ENCODE measurements around the gene FBXO40.

The FBXO40 gene, protein sequence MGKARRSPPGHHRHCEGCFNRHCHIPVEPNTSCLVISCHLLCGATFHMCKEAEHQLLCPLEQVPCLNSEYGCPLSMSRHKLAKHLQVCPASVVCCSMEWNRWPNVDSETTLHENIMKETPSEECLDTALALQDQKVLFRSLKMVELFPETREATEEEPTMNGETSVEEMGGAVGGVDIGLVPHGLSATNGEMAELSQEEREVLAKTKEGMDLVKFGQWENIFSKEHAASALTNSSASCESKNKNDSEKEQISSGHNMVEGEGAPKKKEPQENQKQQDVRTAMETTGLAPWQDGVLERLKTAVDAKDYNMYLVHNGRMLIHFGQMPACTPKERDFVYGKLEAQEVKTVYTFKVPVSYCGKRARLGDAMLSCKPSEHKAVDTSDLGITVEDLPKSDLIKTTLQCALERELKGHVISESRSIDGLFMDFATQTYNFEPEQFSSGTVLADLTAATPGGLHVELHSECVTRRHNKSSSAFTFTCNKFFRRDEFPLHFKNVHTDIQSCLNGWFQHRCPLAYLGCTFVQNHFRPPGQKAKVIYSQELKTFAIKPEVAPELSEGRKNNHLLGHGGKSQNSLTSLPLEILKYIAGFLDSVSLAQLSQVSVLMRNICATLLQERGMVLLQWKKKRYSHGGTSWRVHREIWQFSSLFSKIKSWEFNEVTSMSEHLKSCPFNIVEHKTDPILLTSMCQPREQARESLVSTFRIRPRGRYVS

DNA sequence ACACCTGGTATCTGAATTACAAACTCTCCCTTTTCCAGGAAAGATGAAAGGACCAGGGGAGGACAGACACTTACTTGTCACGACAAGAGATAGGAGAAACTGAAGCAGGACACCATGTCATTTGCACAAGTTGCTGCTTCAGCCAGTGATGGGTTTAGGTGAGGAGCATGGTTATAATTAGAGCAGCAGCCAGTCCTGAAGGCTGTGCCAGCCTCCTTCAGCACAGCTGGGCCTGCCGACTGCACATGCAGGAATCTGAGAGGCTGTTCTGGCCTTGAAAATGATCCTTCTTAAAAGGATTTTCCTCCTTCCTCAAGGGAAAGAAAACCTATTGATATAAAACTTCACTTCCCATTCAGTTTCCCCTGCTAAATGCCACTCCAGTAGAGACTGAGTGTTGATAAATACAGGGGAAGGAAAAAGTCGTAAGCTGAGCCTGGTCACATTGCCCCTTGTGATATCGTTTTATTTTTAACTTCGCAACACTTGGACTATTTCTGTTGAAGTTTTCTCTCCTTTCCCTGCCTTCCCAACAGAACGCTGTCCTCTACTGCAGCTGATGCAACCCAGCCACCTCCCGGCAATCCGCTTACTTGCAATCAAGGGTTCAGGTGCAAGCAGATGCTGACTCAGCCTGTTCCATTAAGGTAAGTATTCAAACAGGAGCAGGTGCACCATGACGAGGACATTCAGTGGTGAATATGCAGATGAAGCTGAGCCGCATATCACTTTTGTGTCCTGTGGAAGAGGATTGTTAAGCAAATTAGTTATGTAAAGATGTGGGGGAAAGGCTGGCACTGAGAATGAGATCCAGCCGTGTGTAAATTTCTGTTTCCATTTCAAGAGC is at the start of gene FBXO40:
FBXO40 (plus strand) TSS at position 524 of the 847 bp plus-strand sequence. CDS start 27,197 bp downstream, outside the sequence.
- no peak within 1 kb of the TSS for H3K4me3 ChIP-seq (replicated peaks in 1 of 2; ENCODE audit: low read depth in 2 of 2, low read length in 2 of 2)
- no peak for DNase-seq (ENCODE audit: low read depth in 2 of 2)
- TF ChIP-seq, protein P1, sequence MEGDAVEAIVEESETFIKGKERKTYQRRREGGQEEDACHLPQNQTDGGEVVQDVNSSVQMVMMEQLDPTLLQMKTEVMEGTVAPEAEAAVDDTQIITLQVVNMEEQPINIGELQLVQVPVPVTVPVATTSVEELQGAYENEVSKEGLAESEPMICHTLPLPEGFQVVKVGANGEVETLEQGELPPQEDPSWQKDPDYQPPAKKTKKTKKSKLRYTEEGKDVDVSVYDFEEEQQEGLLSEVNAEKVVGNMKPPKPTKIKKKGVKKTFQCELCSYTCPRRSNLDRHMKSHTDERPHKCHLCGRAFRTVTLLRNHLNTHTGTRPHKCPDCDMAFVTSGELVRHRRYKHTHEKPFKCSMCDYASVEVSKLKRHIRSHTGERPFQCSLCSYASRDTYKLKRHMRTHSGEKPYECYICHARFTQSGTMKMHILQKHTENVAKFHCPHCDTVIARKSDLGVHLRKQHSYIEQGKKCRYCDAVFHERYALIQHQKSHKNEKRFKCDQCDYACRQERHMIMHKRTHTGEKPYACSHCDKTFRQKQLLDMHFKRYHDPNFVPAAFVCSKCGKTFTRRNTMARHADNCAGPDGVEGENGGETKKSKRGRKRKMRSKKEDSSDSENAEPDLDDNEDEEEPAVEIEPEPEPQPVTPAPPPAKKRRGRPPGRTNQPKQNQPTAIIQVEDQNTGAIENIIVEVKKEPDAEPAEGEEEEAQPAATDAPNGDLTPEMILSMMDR (IDR thresholded peaks at IDR 0.05; ENCODE audit: low read depth, low read length): no peak

DNA sequence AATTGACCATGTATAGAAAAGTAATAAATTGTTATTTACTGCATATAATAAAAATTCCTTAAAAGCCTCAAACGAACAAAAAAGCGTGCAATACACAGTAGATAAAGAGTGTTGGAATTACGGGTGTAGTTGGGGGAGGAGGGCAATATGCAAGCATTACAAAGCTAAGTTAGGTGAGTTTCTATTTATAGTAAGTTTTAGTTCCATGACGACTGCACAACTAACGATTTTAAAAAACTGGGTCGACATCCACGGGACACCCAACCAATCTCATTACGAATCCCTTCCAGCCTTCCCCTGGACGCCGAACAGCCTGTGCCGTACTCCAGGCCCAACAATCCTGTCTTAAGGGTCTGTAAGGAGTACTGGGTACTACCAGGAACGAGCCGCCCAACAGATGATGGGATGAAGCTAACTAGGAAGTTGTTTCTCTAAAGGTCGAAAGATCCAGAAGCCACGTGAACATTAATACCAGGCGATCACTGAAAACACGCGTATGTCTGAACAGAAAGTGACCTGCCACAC is 48.1 kb upstream of the FBXO40 start:
- TF ChIP-seq, protein P1 (IDR thresholded peaks at IDR 0.05; ENCODE audit: low read depth, low read length): no peak
- H3K4me3 ChIP-seq (replicated peaks in 1 of 2; ENCODE audit: low read depth in 2 of 2, low read length in 2 of 2): peak overlapping the region; percentile 84 to 85
- peak in 1 of 2 donors; percentile 35 for DNase-seq (ENCODE audit: low read depth in 2 of 2)

DNA sequence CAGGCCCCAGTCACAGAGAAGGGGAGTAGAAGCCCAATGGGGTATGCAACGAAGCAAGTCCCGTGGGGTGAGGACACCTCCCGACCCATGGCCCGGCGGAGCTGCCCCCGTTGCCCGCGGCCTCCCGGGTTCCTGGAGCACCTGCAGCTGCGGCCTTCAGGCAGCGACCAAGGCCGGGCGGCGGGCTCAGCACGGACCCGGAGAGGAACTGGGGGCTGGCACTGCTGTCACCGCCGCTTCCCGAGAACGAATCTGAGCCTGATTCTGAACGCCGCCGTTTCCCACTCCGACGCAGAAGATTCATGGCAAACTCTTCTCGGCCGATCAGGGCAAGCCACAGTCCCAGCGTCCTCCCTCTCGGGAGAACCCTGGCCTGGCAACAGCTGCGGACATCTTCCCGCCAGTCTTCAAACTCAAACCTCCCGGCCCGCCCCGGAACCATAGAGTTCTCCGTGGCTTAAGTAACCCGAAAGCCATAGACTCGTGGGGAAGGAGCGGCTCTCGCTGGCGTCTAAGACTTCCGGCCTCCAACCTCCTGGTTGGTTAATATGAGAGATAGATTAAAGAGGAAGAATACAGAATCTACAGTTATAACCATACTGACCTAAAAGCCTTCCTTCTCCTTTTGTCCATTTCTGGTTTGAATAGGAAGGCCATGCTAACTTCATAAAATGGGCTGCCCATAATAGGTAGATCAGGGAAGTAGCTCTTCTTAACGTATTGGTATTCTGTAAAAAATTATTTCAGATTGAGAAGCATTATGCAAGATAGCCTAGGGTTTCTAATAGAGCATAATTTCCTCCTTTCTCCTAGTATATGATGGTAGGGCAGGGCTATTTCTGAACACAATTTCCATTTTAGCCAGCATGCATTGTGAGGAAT is 47.4 kb upstream of the FBXO40 start, which contains the start of gene POLQ:
POLQ (minus strand) TSS at position 415 of the 882 bp plus-strand sequence; CDS start at position 304, 111 bp downstream.
- DNase-seq (ENCODE audit: low read depth in 2 of 2): peak; percentile 97
- TF ChIP-seq, protein P1 (IDR thresholded peaks at IDR 0.05; ENCODE audit: low read depth, low read length): no peak
- H3K4me3 ChIP-seq (replicated peaks in 1 of 2; ENCODE audit: low read depth in 2 of 2, low read length in 2 of 2): peak within 1 kb of the TSS; percentile 84 to 85

DNA sequence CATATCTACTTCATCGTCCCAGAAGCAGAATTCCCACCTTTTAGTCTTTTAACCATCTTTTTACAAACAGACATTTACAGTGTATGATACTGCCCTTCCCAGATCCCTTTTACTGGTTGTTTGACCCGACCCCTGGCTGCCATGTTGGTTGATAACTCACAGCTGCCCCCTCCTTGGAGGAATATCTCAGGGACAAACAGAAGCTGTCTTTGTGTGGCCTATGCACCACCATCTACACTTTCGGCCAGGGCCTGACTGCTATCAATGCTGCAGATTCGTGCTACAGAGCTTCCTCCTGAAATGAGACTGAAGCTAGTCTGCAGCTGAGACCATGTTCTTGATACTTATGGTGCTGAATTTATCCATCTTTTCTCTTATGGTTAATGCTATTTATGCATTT is 40.8 kb upstream of the FBXO40 start:
- DNase-seq (ENCODE audit: low read depth in 2 of 2): peak in 1 of 2 donors; percentile 20
- TF ChIP-seq, protein P1 (IDR thresholded peaks at IDR 0.05; ENCODE audit: low read depth, low read length): no peak
- no peak overlapping the region for H3K4me3 ChIP-seq (replicated peaks in 1 of 2; ENCODE audit: low read depth in 2 of 2, low read length in 2 of 2)

DNA sequence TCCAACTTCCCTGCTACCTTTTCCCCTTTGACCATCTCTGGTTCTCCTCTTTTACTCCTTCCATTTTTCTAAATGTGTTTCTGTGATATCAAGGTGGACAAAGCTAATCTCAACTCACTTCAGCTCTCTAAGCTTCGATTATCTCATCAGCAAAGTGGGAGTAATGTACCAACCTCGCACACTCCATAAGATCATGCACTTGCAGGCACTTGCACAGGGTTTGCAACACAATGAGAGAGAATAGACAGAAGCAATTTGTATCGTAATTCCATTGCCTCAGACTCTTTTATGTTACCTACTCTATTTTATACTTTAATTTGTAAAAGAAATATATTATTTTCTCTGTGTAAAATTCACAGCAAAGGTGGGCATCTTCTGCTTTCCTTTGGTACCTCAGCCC is 40.4 kb upstream of the FBXO40 start:
- H3K4me3 ChIP-seq (replicated peaks in 1 of 2; ENCODE audit: low read depth in 2 of 2, low read length in 2 of 2): no peak overlapping the region
- TF ChIP-seq, protein P1 (IDR thresholded peaks at IDR 0.05; ENCODE audit: low read depth, low read length): no peak
- no peak for DNase-seq (ENCODE audit: low read depth in 2 of 2)
